NCI-H2029 treated with DMSO at 0.1 percent for 48 hours (cell line): ENCODE measurements around the gene CTPS1.

ENCODE experiments used
- DNase-seq: peaks from one replicate; lab custom pipeline; 2025; lab: John Stamatoyannopoulos, UW

CTPS1 gene

DNA sequence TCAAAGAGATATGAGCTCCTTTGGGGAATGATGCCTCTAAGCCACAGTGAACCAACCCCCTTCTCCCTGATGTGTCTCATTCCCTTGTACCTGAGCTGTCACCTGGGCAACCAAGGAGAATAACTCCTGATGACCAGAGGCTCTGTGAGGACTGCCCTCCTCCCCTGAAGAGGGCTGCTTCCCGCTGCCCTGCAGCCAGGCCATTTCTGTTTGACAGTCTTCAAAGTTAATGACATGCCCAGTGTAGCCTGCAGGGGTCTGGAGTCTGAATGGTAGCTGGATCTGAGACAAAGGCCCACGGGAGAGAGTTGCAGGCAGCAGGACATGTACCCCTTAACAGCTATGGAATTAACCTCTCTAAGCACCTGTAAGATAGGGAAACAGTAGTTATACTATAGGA, 45.5 kb downstream of the CTPS1 start:
- DNase-seq, result no peak

DNA sequence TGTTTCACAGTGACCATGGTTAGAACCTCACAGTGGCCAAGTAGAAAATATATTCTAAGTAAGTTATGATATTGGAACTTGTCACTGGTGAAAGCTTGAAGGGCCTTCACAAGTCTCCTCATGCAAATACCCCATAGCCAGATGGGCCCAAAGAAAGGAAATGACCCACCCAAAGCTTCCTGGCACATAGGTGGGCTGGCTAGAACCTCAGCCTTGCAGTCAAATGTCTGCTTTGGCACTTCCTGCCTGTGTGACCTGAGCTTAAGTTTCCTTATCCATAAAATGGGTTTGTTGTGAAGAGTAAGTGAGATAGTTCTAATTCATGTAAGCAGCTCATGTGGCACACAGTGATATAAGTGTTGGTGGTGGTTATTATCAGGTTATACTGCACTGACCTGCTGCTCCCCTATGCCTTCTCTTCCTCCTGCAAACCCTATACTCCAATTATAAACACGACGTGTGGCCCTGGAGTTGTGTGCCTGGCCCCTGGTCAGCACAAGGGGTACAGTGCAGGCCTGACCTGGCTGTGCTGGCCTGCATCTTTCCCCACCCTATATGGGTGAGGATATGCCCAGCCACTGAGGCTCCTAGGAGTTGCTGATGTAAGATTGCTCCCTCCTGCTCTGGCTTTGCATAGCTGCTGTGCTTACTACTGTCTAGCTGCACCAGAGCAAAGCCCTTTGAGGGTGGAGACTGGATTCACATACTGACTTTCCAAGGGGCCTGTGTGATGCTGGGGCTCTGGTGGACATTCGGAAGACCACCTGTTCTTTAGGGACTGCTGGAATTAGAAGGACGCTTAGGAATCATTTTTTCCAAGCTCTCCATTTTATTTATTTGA, 46.7 kb downstream of the CTPS1 start:
- no peak for DNase-seq

- no peak for DNase-seq
Measured at GRCh38 chr1:41028034-41028642, 48.6 kb downstream of the CTPS1 start.

- DNase-seq, result no peak
Measured at GRCh38 chr1:41030872-41031616, 51.5 kb downstream of the CTPS1 start.

GRCh38 chr1:41032147-41032546, 52.7 kb downstream of the CTPS1 start:
- no peak for DNase-seq

GRCh38 chr1:41033272-41033671, 53.8 kb downstream of the CTPS1 start:
- DNase-seq, result no peak

- no peak for DNase-seq
Measured at GRCh38 chr1:41037116-41037903, 57.8 kb downstream of the CTPS1 start.

- no peak for DNase-seq
Measured at GRCh38 chr1:41038110-41038509, 58.6 kb downstream of the CTPS1 start.

DNA sequence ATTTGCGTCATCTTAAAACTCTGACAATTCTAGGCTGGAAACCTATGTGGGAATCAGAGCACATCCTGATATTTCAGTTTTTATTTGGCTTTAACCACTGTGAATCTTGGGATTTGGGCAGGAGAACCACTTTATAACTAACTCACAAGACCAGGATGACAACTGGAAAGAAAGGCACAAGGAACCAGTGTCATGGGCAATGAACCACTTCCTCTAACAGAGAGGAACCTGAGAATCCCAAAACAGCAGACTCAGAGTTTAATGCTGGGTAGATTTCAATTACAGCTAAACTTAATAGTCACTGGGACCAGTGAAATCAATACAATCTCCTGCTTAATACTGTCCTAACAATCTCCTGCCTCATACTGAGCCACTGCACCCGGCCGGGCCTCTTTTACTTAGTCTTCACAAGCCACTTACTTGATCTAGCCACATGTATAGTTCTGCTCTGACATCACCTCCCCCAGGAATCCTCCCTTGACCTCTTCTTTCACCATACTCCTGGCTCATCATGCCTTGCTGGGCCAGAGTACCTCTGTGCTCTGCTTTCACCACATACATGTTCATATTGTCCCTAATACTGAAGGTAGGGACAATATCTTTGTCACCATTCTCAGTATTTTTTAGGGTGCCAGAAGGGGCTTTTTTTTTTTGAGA, 62.2 kb downstream of the CTPS1 start:
- DNase-seq, result no peak

- DNase-seq, result no peak
Measured at GRCh38 chr1:41044187-41044586, 64.7 kb downstream of the CTPS1 start.

DNA sequence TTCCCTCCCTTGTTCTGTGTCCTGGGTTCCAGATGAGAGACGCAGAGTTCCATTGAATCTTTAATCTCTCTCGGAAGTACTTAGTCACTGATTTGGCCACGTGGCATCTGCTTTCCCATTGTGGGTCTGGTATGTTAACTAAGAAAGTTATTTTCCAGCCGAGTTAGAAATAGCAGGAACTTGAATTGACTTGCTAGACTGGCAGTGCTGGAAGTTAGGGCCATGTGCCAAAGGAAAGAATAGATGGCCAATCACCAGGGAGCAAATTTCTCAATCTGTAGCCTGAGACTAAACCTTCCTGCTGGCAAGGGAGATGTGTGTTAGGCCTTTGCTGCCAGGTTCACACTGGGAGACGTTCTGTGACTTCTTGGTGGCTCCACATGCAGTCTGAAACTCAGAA, 66.2 kb downstream of the CTPS1 start:
- no peak for DNase-seq

GRCh38 chr1:41046347-41046775, 66.9 kb downstream of the CTPS1 start:
- peak; percentile 99 for DNase-seq

DNA sequence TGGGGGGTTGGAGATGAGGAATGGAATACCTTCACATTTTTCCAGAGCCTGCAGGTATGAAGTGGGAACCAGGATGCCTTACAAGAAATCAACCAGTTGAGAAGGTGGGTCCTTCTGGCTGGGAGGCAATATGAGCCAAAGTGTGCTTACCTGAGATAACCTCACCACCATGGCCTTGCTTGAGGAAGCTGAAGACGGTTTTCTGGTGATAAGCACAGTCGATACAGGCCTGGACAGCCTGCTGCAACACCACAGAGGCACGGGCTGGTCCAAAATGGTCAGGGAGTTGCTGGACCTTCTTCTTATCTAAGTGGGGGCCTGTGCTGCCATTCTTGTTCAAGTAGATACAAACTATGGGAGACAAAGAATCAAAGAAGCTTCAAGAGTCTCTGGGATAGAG, 69.0 kb downstream of the CTPS1 start:
- no peak for DNase-seq

DNA sequence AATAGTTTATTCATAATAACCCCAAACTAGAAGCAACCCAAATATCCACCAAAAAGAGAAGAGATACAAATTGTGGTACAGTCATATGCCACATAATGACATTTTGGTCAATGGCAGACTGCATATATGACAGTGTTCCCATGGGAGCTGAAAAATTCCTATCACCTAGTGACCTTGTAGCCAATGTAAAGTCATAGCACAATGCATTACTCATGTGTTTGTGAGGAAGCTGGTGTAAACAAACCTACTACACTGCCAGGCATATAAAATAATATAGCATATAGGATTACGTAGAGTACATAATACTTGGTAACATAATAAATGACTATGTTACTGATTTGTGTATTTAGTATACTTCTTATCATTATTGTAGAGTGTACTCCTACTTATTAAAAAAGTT, 71.5 kb downstream of the CTPS1 start:
- DNase-seq, result no peak

DNA sequence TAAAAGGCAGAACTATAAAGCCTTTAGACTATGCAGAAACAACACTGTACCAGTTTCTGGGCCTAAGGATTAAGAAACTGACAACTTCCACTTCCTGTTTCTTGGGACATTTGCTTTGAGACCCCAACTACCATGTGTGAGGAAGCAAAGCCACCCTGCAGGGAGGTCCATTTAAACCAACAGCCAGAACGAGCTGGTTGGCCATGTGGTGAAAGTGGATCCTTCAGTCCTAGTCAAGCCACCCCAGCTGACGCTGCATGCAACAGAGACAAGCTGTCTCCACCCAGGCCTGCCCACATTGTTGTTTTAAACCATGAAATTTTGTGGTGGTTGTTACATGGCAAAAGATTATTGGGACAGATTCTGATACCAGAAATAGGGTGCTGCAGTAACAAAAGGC, 73.8 kb downstream of the CTPS1 start:
- DNase-seq, result no peak

- DNase-seq, result no peak
Measured at GRCh38 chr1:41056907-41057306, 77.4 kb downstream of the CTPS1 start.
